H1 (cell line): Measurements from ENCODE around the gene PLXNB2. TPM values are rescaled to one million over a fixed set of nuclear protein-coding genes. Genes with fewer than 3 reads are reported as not detected.

Experiments
- CHD1 ChIP-seq: IDR thresholded peaks from 2 replicates; pipeline ENCODE4 v1.6.1; 2012; ENCODE audit warnings: low read depth, low read length, improper control_type of control experiment
- EZH2 ChIP-seq: fragments of 200-600 bp; sonication (generic); IDR thresholded peaks from 2 replicates; pipeline ENCODE4 v1.7.1; 2012; ENCODE audit warnings: low read depth, mild to moderate bottlenecking, moderate library complexity, low read length, inconsistent platforms; ENCODE audit not compliant: severe bottlenecking
- KDM4A ChIP-seq: IDR thresholded peaks from one replicate; pipeline ENCODE4 v1.7.1; 2012; ENCODE audit warnings: low read depth, mild to moderate bottlenecking, moderate library complexity, low read length, inconsistent platforms; ENCODE audit not compliant: severe bottlenecking
- POLR2A ChIP-seq, 2 experiments: IDR thresholded peaks; 1 replicate in 1 of 2; 2 replicates in 1 of 2; pipeline ENCODE4 v1.6.1; 2011; ENCODE audit warnings: low read depth in 2 of 2, low read length in 2 of 2, mild to moderate bottlenecking in 2 of 2; ENCODE audit errors: control extremely low read depth in 1 of 2
- SIX5 ChIP-seq: IDR thresholded peaks from 2 replicates; pipeline ENCODE4 v1.6.1; 2011; ENCODE audit warnings: mild to moderate bottlenecking, low read depth, low read length
- SP4 ChIP-seq: IDR thresholded peaks from 2 replicates; pipeline ENCODE4 v1.6.1; 2012; ENCODE audit warnings: low read length, inconsistent platforms
- SUZ12 ChIP-seq: fragments of 200-600 bp; sonication (generic); IDR thresholded peaks from 2 replicates; pipeline ENCODE4 v1.6.1; 2012; ENCODE audit warnings: mild to moderate bottlenecking, inconsistent platforms, low read length, moderate library complexity, mixed read lengths
- TBP ChIP-seq: IDR thresholded peaks from 2 replicates; pipeline ENCODE4 v1.6.1; 2011; ENCODE audit warnings: low read depth, low read length, improper control_type of control experiment
- polyA plus RNA-seq, 7 experiments: library from polyadenylated mRNA; depleted of rRNA in 3 of 7; stranded (reverse) in 5 of 7; unstranded in 2 of 7; fragments of >200 nt in 5 of 7; fragments of 200-250 nt in 2 of 7; gene quantifications; 1 replicate in 5 of 7; 2 replicates in 1 of 7; 4 replicates in 1 of 7; pipeline versions ENCODE4 v1.2.1 to v1.2.3, GENCODE V29; 2011 to 2013; ENCODE audit warnings: missing spikeins in 2 of 7, mixed read lengths in 2 of 7
- total RNA-seq: library from RNA; stranded (reverse); fragmentation: NEBNext Ultra II Directional; extraction: Animal tissue kit (Norgen Biotek cat#: 25700); gene quantifications from 2 replicates; pipeline ENCODE4 v1.2.1, GENCODE V29; 2021

PLXNB2 gene
- total and polyA plus RNA-seq, 2 of the 8 experiments (the other 6 are each of a cell fraction or from before 2014, with no cell fraction given) = 58.3 to 92.8 TPM

- TF ChIP-seq SUZ12 = no peak
- no peak for TF ChIP-seq TBP
- TF ChIP-seq SIX5 = no peak
- no peak for TF ChIP-seq KDM4A
- no peak for TF ChIP-seq CHD1
- no peak for TF ChIP-seq SP4
- no peak for TF ChIP-seq EZH2
- no peak for TF ChIP-seq POLR2A (IDR thresholded peaks at IDR 0.05; ENCODE audit: control extremely low read depth in 1 of 2, low read depth in 2 of 2, low read length in 2 of 2)
These were observed 36.1 kb upstream of the PLXNB2 start (continued) for GRCh38 chr22:50343541-50343935.
